Activated naive CD4-positive, alpha-beta T cell treated with anti-CD3 and anti-CD28 coated beads, Interleukin-2, amount 50 U/mL, for 24 hours (primary cell): ENCODE data around the gene DSCAM.

ENCODE experiments used
- H3K27ac Mint-ChIP-seq: one replicate; pipeline ENCODE4 v1.8.0; 2021; ENCODE audit warnings: mild to moderate bottlenecking, mixed read lengths
- H3K27me3 Mint-ChIP-seq: one replicate; pipeline ENCODE4 v1.8.0; 2021; ENCODE audit warnings: mixed read lengths
- H3K36me3 Mint-ChIP-seq: one replicate; pipeline ENCODE4 v1.8.0; 2021; ENCODE audit warnings: mixed read lengths
- H3K4me1 Mint-ChIP-seq: one replicate; pipeline ENCODE4 v1.8.0; 2021; ENCODE audit warnings: mixed read lengths
- H3K4me3 Mint-ChIP-seq: one replicate; pipeline ENCODE4 v1.8.0; 2021; ENCODE audit warnings: mild to moderate bottlenecking, mixed read lengths
- H3K9me3 Mint-ChIP-seq: one replicate; pipeline ENCODE4 v1.8.0; 2021; ENCODE audit warnings: mixed read lengths

DSCAM gene

DNA sequence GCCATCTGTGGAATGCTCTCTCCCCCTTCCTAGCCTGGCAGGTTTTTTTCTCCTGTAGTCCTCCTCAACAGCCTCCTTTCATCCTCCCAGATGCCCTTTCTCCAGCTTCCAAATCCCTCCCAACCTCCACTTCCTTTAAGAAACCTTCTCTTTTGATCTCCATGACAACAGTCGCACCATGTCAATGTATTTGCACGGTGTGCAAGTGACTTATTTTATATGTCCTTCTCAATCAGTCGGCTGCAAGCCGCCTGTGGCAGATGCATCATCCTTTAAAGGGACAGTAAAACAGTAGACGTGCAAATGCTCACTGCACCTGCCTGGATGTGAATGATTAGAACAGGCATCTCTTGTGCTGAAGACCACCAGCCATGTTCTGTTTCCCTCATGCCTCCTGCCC, 694.5 kb downstream of the DSCAM start:
- H3K4me3 Mint-ChIP-seq: no peak overlapping the region
- no peaks in the 10 kb centered on the region for H3K36me3 Mint-ChIP-seq
- H3K4me1 Mint-ChIP-seq: no peaks in the 10 kb centered on the region
- no peak overlapping the region for H3K27ac Mint-ChIP-seq
- H3K9me3 Mint-ChIP-seq: no peaks in the 10 kb centered on the region
- H3K27me3 Mint-ChIP-seq: no peaks in the 10 kb centered on the region

DNA sequence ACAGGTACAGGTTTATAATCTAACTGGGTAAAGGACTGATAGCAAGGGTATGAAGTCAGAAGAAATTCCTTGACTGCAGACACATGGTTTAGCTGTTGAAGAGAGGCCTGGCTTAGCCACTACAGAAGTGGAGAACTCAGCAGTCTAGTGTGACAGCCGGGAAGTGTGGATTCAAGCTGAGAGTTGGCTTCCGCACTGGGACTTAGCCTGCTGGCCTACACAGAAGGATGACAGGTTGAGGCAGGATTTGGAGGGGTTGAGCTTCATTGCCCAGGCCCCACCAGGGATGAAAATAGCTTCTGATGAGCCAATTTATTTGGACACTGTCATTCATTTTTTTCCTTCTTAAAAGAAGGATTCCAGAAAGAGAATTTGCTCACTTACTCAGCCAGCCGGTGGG, 695.3 kb downstream of the DSCAM start:
- H3K4me3 Mint-ChIP-seq: no peak overlapping the region
- H3K36me3 Mint-ChIP-seq: no peaks in the 10 kb centered on the region
- no peaks in the 10 kb centered on the region for H3K9me3 Mint-ChIP-seq
- no peaks in the 10 kb centered on the region for H3K27me3 Mint-ChIP-seq
- H3K4me1 Mint-ChIP-seq: no peaks in the 10 kb centered on the region
- H3K27ac Mint-ChIP-seq: no peak overlapping the region

DNA sequence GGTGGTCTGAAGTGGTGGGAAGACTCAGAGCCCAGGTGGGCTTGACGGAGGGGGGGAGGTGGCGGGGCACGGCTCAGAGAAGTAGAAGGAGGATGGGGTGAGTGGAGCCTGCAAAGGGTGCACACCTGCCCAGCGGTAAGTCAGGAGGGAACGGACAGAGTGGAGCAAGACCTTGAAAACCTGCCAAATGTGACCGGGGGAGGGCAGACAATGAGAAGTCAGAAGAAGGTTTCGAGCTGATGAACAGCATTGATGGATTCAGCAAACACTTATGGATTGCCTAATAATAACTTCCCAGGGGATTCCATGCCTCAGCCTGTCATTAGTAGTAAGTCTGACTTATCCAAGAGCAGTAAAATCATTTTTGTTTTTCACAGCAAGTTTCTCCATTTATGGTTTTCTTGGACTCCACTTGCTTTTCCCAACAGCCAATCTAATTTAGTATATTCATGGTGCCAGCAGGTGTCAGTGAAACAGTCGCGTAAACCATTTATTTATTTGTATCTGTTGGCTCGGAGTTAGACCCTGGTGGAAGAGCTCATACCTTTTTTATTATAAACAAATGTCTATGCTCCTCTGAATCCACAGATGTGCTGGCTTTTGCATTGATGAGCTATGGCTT, 700.6 kb downstream of the DSCAM start:
- Mint-ChIP-seq H3K9me3 (no peaks in the 10 kb centered on the region), H3K4me3 (no peak overlapping the region), H3K27me3 (no peaks in the 10 kb centered on the region), H3K27ac (no peak overlapping the region), H3K36me3 (no peaks in the 10 kb centered on the region), H3K4me1 (no peaks in the 10 kb centered on the region)

DNA sequence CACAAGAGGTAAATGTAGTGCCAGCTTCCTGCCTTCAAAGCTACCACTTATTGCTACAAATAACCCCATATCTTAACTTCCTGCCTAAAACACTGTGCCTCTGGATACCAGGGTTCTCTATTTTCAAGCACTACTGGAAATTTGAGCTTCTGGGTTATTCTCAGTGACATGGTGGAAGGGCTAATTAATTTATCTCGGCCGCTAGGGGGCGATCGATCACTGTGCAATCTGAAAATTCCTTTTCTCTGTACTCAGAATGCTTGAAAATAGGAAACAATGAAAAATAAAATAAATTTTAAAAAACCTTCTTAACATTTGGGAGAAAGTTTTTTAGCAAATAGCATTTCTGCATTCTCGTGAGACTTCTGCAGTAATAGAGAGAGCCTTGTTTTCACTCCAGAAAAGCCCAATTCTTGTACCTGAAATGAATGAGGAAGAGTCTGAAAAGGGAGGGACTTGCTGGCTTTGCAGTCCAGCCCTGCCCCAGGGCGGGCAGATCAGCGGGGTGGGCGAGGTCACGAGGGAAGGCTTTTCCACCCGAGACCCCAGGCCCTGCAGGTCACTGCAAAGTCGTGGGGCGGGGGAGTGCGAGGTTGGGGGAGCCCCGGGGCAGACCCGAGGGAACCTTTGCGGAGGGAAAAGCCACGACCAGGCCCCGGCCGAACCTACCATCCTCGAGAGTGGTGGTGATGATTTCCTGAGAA, 703.0 kb downstream of the DSCAM start:
- no peaks in the 10 kb centered on the region for H3K27me3 Mint-ChIP-seq
- H3K4me3 Mint-ChIP-seq: no peak overlapping the region
- H3K27ac Mint-ChIP-seq: no peak overlapping the region
- no peaks in the 10 kb centered on the region for H3K4me1 Mint-ChIP-seq
- no peaks in the 10 kb centered on the region for H3K9me3 Mint-ChIP-seq
- no peaks in the 10 kb centered on the region for H3K36me3 Mint-ChIP-seq

DNA sequence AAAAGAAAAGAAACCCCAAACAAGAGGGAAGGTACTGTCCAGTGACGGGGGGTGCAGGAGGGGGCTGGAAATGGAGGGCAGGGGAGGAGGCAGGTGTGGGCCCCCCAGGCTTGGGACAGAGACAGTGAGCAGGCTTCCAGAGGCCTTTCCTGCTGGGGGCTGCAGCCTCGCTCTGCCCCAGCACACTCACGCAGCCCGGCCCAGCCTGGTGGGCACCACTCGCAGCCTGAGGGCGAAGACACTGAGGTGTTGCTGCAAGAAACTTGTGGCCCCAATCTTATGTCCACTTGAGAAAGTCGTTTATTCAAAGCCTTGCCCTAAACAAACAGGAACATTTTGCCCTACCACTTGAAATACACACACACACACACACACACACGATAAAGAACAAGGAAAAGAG, 705.3 kb downstream of the DSCAM start:
- no peak overlapping the region for H3K27ac Mint-ChIP-seq
- no peak overlapping the region for H3K4me3 Mint-ChIP-seq
- no peaks in the 10 kb centered on the region for H3K36me3 Mint-ChIP-seq
- no peaks in the 10 kb centered on the region for H3K9me3 Mint-ChIP-seq
- no peaks in the 10 kb centered on the region for H3K27me3 Mint-ChIP-seq
- no peaks in the 10 kb centered on the region for H3K4me1 Mint-ChIP-seq

DNA sequence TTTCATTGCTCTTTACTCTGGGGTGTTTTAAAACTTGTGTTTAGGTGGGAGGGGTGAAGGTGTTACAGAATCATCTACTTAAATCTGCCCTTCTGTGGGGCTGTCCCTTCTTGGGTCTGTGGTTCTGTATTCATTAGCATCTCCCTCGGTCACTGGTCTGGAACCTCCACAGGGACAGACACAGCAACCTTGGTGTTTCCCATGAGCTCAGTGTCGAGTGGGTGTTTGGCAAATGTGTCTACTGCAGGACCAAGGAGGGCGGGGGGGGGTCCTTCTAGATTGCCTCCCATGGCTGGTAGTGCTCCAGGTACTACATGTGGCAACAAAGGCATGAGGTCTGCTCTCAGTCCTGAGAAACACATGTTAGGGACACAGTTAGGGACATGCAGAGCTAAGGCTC, 706.3 kb downstream of the DSCAM start:
- Mint-ChIP-seq H3K9me3 (no peaks in the 10 kb centered on the region), H3K27me3 (no peaks in the 10 kb centered on the region), H3K4me1 (no peaks in the 10 kb centered on the region), H3K36me3 (no peaks in the 10 kb centered on the region), H3K4me3 (no peak overlapping the region), H3K27ac (no peak overlapping the region)

- Mint-ChIP-seq H3K36me3 (no peaks in the 10 kb centered on the region), H3K9me3 (no peaks in the 10 kb centered on the region), H3K4me1 (no peaks in the 10 kb centered on the region), H3K27ac (no peak overlapping the region), H3K4me3 (no peak overlapping the region), H3K27me3 (no peaks in the 10 kb centered on the region)
Observed at GRCh38 chr21:40139636-40140035, 707.3 kb downstream of the DSCAM start.

GRCh38 chr21:40136571-40136970, 710.4 kb downstream of the DSCAM start:
- H3K9me3 Mint-ChIP-seq: no peaks in the 10 kb centered on the region
- no peak overlapping the region for H3K4me3 Mint-ChIP-seq
- H3K36me3 Mint-ChIP-seq: no peaks in the 10 kb centered on the region
- H3K4me1 Mint-ChIP-seq: no peaks in the 10 kb centered on the region
- H3K27me3 Mint-ChIP-seq: peaks cover 2% of the 10 kb centered on the region
- no peak overlapping the region for H3K27ac Mint-ChIP-seq

- Mint-ChIP-seq H3K27ac (no peak overlapping the region), H3K27me3 (peaks cover 2% of the 10 kb centered on the region), H3K4me1 (no peaks in the 10 kb centered on the region), H3K9me3 (no peaks in the 10 kb centered on the region), H3K4me3 (no peak overlapping the region), H3K36me3 (no peaks in the 10 kb centered on the region)
Observed at GRCh38 chr21:40134731-40135492, 712.0 kb downstream of the DSCAM start.

DNA sequence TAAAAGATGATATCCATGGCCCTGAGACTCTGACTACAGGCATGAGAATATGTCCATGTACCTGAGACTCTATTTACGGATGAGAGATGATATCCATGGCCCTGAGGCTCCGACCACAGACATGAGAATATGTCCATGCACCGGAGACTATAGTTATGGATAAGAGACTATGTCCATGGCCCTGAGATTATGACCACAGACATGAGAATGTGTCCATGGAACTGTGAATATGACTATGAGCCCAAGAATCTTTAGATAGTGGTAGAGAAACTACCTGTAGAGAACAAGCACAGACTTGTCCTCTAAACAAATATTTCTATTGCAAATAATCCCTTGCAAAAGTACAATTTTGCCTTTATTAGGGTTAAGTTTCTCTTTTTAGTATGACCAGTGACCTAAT, 716.5 kb downstream of the DSCAM start:
- H3K9me3 Mint-ChIP-seq: no peaks in the 10 kb centered on the region
- H3K36me3 Mint-ChIP-seq: no peaks in the 10 kb centered on the region
- H3K4me1 Mint-ChIP-seq: no peaks in the 10 kb centered on the region
- no peak overlapping the region for H3K27ac Mint-ChIP-seq
- H3K4me3 Mint-ChIP-seq: no peak overlapping the region
- peaks cover 4% of the 10 kb centered on the region for H3K27me3 Mint-ChIP-seq

DNA sequence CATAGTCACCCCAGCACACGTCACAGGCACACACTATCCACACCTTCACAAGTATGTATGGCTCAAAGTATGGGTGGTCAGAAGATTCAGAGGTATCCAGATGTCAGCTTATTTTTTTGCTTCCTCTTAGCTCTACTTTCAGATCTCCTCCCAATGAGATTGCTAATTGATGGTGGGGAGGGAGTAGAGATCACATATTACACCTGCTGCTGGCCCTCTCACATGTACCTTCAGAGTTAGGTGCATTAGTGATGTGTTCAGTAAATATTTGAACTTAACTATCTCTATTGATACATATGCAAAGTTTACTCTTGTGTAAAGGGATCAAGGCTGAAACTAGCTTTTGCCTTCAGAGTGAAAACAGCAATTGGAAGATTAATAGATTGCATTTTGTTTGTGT, 717.1 kb downstream of the DSCAM start:
- H3K4me1 Mint-ChIP-seq: no peaks in the 10 kb centered on the region
- H3K36me3 Mint-ChIP-seq: no peaks in the 10 kb centered on the region
- H3K4me3 Mint-ChIP-seq: no peak overlapping the region
- H3K27me3 Mint-ChIP-seq: peaks cover 4% of the 10 kb centered on the region
- no peaks in the 10 kb centered on the region for H3K9me3 Mint-ChIP-seq
- H3K27ac Mint-ChIP-seq: no peak overlapping the region

DNA sequence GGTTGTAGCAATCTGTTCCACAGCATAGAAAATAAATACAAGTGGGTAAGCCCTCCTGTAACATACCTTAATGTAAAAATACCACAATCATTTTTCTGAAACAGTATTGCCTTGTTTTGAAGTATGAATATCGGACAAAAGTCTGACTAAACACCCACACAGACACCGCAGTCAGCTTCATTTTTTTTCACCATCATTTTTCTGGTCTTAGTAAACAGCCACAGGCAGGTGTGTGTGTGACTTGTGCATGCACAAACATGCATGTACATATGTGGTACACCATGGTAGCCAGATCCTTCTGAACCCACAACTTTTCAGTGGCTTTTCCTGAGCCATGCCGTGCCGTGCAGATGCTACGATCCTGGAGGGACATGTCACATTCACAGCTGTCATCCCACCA, 718.1 kb downstream of the DSCAM start:
- Mint-ChIP-seq H3K27me3 (peaks cover 4% of the 10 kb centered on the region), H3K36me3 (no peaks in the 10 kb centered on the region), H3K4me3 (no peak overlapping the region), H3K4me1 (no peaks in the 10 kb centered on the region), H3K27ac (no peak overlapping the region), H3K9me3 (no peaks in the 10 kb centered on the region)

DNA sequence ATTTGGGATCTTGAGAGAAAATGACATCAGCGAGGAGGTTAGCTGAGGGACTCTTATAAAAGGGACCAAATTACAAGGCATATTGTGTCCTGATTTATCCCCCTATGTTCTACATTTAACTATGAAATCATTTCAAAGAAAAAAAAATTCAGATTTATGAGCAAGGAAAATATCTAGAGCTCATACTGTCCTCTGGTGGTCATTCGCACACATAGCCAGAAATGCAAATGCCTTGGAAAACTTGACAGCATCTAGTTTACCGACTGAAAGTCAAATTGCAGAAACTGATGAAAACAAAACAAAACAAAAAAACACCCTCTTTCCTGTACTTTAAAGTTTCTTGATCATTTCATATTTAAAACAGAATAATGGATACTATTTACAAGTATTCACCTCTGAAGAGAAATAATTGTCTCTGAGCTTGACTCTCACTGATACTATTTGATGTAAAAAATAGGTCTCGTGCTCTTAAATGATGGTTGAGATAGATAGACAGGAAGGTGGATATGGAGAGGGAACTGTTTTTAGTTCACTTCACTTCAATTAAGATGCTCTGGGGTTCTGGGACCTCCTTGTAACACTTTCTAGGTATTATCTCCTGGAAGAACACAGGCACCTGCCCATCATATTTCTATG, 725.9 kb downstream of the DSCAM start:
- H3K36me3 Mint-ChIP-seq: no peaks in the 10 kb centered on the region
- H3K27ac Mint-ChIP-seq: no peak overlapping the region
- H3K4me3 Mint-ChIP-seq: no peak overlapping the region
- H3K27me3 Mint-ChIP-seq: no peaks in the 10 kb centered on the region
- H3K9me3 Mint-ChIP-seq: no peaks in the 10 kb centered on the region
- no peaks in the 10 kb centered on the region for H3K4me1 Mint-ChIP-seq

GRCh38 chr21:40118527-40118926, 728.4 kb downstream of the DSCAM start:
- H3K4me3 Mint-ChIP-seq: no peak overlapping the region
- no peaks in the 10 kb centered on the region for H3K9me3 Mint-ChIP-seq
- H3K4me1 Mint-ChIP-seq: no peaks in the 10 kb centered on the region
- no peak overlapping the region for H3K27ac Mint-ChIP-seq
- no peaks in the 10 kb centered on the region for H3K36me3 Mint-ChIP-seq
- no peaks in the 10 kb centered on the region for H3K27me3 Mint-ChIP-seq

DNA sequence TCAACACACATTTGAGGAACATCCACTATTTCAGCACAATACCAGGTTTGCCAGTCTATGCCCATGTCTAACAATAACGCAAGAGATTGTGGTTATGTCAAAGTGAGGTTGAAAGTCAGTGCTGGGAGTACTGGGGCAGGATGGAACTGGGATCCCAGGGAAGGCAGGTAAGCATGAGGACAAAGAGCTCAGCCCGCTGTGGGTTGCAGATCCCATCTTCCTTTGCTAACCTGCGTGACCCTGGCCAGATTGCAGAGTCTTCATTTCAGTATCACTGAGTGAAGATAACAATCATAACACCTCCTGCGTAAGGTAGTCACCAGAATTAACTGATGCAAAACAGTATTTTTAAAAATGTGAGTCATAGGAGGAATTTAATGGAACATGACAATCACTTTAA, 729.7 kb downstream of the DSCAM start:
- Mint-ChIP-seq H3K27me3 (no peaks in the 10 kb centered on the region), H3K4me3 (no peak overlapping the region), H3K27ac (no peak overlapping the region), H3K36me3 (no peaks in the 10 kb centered on the region), H3K9me3 (no peaks in the 10 kb centered on the region), H3K4me1 (no peaks in the 10 kb centered on the region)

- no peaks in the 10 kb centered on the region for H3K27me3 Mint-ChIP-seq
- no peaks in the 10 kb centered on the region for H3K36me3 Mint-ChIP-seq
- no peak overlapping the region for H3K27ac Mint-ChIP-seq
- H3K9me3 Mint-ChIP-seq: no peaks in the 10 kb centered on the region
- H3K4me3 Mint-ChIP-seq: no peak overlapping the region
- H3K4me1 Mint-ChIP-seq: no peaks in the 10 kb centered on the region
Observed at GRCh38 chr21:40115775-40116174, 731.2 kb downstream of the DSCAM start.
